Epithelial cell of proximal tubule (primary cell): ENCODE measurements around the gene PWWP2B. TPM values are rescaled to one million over a fixed set of nuclear protein-coding genes. Genes with fewer than 3 reads are reported as not detected.

Experiments used
- DNase-seq: peaks from one replicate; pipeline ENCODE4 v3.0.0-alpha.2; 2011; ENCODE audit warnings: low read depth
- H3K4me3 ChIP-seq: 2 replicates; pipeline ENCODE4 v1.5.1; 2011; ENCODE audit warnings: low read depth, mild to moderate bottlenecking, low read length
- CTCF ChIP-seq: conservative IDR thresholded peaks from 2 replicates; pipeline ENCODE4 v1.5.1; 2012; ENCODE audit warnings: low read depth, mild to moderate bottlenecking, low read length
- total RNA-seq: library from RNA; depleted of rRNA; stranded (reverse); fragments of >200 nt; gene quantifications from 2 replicates; pipeline ENCODE4 v1.2.3, GENCODE V29; 2015

The PWWP2B gene
- total RNA-seq, 1 donor from 2014 or later: 11.0 TPM

GRCh38 chr10:132411561-132412253 lies 14.7 kb downstream of the PWWP2B start:
- no peak for DNase-seq
- no peak overlapping the region for H3K4me3 ChIP-seq
- no peak for TF ChIP-seq CTCF

- DNase-seq: no peak
- H3K4me3 ChIP-seq: no peak overlapping the region
- TF ChIP-seq CTCF: no peak
Measured at GRCh38 chr10:132412316-132413192, 15.6 kb downstream of the PWWP2B start.

GRCh38 chr10:132413226-132414205 lies 16.5 kb downstream of the PWWP2B start:
- no peak for DNase-seq
- H3K4me3 ChIP-seq: no peak overlapping the region
- TF ChIP-seq CTCF: no peak

GRCh38 chr10:132414402-132415016 lies 17.5 kb downstream of the PWWP2B start:
- no peak overlapping the region for H3K4me3 ChIP-seq
- no peak for TF ChIP-seq CTCF
- no peak for DNase-seq

GRCh38 chr10:132415255-132415654 lies 18.3 kb downstream of the PWWP2B start:
- H3K4me3 ChIP-seq: no peak overlapping the region
- DNase-seq: no peak
- TF ChIP-seq CTCF: no peak

GRCh38 chr10:132415956-132416355 lies 19.0 kb downstream of the PWWP2B start:
- no peak for TF ChIP-seq CTCF
- no peak for DNase-seq
- no peak overlapping the region for H3K4me3 ChIP-seq
